ENCODE results near the gene UROC1. TPM values are rescaled to one million over a fixed set of nuclear protein-coding genes. Genes with fewer than 3 reads are reported as not detected.

Gene UROC1
- total RNA-seq, 2 donors from 2014 or later = 0.17 TPM; not detected in 1

DNA sequence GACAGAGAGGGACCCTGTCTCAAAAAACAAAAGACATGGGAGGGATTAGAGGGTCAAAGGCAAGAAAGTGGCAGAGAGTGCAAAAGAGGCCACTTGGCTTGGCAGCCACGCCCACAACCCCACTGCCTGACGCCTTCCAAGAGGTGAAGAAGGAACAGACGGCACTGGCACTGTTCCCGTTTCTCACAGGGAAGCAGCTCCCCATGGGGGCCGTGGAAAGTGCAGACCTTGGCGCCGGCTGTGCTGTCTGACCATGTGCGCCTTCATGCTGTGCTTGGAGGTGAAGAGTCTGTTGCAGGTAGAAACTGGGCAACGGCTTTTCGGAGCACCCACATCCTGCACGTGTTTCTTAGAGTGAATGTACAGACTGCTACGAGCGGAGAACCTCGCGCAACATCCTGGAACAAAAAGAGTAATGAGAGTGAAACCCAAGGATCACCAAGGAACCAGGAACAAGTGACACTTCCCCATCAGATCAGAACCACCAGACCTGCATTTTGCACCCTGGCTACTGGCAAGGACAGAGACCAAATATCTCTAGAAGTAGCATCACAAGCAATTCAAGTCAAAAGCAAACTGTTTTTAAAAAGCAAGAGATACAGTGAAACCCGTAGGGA is 51.5 kb downstream of the UROC1 start:
- DNase-seq (ENCODE audit: low spot score) = no peak
- WGBS = 72% methylated on average over 16 of the region's 16 CpGs
- H3K36me3 ChIP-seq = peaks cover 10 to 41% of the 10 kb centered on the region in 2 donors

DNA sequence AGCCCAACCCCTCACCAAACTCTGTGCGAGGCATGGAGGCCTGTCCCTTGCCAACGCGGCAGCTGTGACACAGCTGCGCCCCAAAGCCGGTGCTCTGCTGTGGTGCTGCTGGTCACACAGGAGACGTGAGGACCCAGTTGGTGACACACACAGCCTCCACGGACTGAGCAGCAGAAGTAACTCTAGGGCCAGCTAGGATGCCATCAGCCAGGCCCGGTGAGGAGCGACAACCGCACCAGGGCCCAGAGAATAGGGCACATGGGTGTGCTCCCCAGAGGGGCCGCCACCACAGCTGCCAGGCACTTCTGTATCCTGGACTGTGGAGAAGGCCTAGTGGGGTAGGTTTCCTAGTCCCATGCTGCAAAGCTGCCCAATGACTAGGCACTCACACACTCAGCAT is 52.6 kb downstream of the UROC1 start:
- no peak for DNase-seq (ENCODE audit: low spot score)

More for the DNA sequence above, 51.5 kb downstream of the UROC1 start:
- TF ChIP-seq, protein P1, sequence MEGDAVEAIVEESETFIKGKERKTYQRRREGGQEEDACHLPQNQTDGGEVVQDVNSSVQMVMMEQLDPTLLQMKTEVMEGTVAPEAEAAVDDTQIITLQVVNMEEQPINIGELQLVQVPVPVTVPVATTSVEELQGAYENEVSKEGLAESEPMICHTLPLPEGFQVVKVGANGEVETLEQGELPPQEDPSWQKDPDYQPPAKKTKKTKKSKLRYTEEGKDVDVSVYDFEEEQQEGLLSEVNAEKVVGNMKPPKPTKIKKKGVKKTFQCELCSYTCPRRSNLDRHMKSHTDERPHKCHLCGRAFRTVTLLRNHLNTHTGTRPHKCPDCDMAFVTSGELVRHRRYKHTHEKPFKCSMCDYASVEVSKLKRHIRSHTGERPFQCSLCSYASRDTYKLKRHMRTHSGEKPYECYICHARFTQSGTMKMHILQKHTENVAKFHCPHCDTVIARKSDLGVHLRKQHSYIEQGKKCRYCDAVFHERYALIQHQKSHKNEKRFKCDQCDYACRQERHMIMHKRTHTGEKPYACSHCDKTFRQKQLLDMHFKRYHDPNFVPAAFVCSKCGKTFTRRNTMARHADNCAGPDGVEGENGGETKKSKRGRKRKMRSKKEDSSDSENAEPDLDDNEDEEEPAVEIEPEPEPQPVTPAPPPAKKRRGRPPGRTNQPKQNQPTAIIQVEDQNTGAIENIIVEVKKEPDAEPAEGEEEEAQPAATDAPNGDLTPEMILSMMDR (IDR thresholded peaks at IDR 0.05) = no peak
- no peak for TF ChIP-seq POLR2AphosphoS5 (IDR thresholded peaks at IDR 0.05)
- no peak for TF ChIP-seq POLR2A (IDR thresholded peaks at IDR 0.05)
- intact Hi-C loops (cut with DNase I) = no loop called here
- H3K27me3 ChIP-seq (replicated peaks; ENCODE audit: insufficient read depth) = no peaks in the 10 kb centered on the region
- H3K4me1 ChIP-seq (replicated peaks) = no peaks in the 10 kb centered on the region
- H3K27ac ChIP-seq = no peak overlapping the region
- H3K4me3 ChIP-seq = no peak overlapping the region
- no peaks in the 10 kb centered on the region for H3K9me3 ChIP-seq

DNA sequence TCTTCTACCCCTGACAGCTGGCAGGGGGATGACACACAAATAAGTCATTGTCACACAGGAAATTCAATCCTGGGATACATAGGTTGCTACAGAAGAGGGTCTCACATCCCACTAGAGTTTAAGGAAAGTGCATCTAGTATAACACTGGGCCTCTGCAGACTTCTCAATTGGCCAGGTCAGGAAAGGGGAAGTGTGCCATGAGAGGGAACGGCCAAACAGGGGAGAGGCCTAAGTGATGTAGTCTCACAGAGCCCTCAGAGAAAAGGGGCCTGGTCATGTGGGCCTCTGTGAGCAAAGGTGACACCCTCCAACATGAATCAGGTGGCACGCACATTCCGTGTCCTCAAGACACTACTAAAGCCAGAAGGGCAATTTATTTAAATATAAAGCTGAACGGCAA is 53.1 kb downstream of the UROC1 start:
- Histone ChIP-seq H3K4me1 (replicated peaks) (no peaks in the 10 kb centered on the region), H3K36me3 (peaks cover 18 to 38% of the 10 kb centered on the region in 2 donors), H3K27ac (no peak overlapping the region), H3K27me3 (replicated peaks; ENCODE audit: insufficient read depth) (no peaks in the 10 kb centered on the region), H3K4me3 (no peak overlapping the region), H3K9me3 (no peaks in the 10 kb centered on the region)
- TF ChIP-seq, protein P1 (IDR thresholded peaks at IDR 0.05) = no peak
- TF ChIP-seq POLR2A (IDR thresholded peaks at IDR 0.05) (no peak), POLR2AphosphoS5 (IDR thresholded peaks at IDR 0.05) (no peak)
- 72% methylated on average over 4 of the region's 4 CpGs for WGBS
- intact Hi-C loops (cut with DNase I) = no loop called here
- DNase-seq (ENCODE audit: low spot score) = no peak

More for the DNA sequence above, 52.6 kb downstream of the UROC1 start:
- WGBS = 90% methylated on average over 11 of the region's 11 CpGs
- TF ChIP-seq, protein P1 (IDR thresholded peaks at IDR 0.05) = no peak
- TF ChIP-seq POLR2AphosphoS5 (IDR thresholded peaks at IDR 0.05) = no peak
- no peak for TF ChIP-seq POLR2A (IDR thresholded peaks at IDR 0.05)
- H3K4me1 ChIP-seq (replicated peaks) = no peaks in the 10 kb centered on the region
- H3K27me3 ChIP-seq (replicated peaks; ENCODE audit: insufficient read depth) = no peaks in the 10 kb centered on the region
- intact Hi-C loops (cut with DNase I) = no loop called here
- H3K4me3 ChIP-seq = no peak overlapping the region
- H3K9me3 ChIP-seq = no peaks in the 10 kb centered on the region
- H3K27ac ChIP-seq = no peak overlapping the region
- H3K36me3 ChIP-seq = peaks cover 18 to 38% of the 10 kb centered on the region in 2 donors

DNA sequence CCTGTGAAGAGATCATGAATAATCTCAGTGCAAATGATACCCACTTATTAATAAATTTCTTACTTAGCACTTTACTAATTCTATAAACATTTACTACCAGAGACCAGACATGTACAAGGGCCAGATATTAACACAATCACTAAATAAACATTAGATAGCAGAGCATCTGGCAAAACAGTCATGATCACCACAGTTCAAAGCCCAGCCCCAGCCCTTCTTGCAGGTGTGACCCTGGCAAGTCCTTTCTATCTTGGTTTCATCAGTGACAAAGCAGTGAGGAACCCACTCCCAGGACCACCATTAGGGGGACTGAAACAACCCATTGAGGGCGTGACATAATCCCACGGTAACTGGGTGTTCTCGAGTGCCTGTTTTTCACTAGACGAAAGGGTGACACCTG is 53.5 kb downstream of the UROC1 start:
- Histone ChIP-seq H3K27ac (no peak overlapping the region), H3K9me3 (no peaks in the 10 kb centered on the region), H3K4me1 (replicated peaks) (no peaks in the 10 kb centered on the region), H3K36me3 (peaks cover 18 to 42% of the 10 kb centered on the region in 2 donors), H3K27me3 (replicated peaks; ENCODE audit: insufficient read depth) (no peaks in the 10 kb centered on the region), H3K4me3 (no peak overlapping the region)
- TF ChIP-seq POLR2A (IDR thresholded peaks at IDR 0.05) (no peak), POLR2AphosphoS5 (IDR thresholded peaks at IDR 0.05) (no peak)
- TF ChIP-seq, protein P1 (IDR thresholded peaks at IDR 0.05) = no peak
- intact Hi-C loops (cut with DNase I) = no loop called here
- no peak for DNase-seq (ENCODE audit: low spot score)
- 86% methylated on average over 4 of the region's 4 CpGs for WGBS

DNA sequence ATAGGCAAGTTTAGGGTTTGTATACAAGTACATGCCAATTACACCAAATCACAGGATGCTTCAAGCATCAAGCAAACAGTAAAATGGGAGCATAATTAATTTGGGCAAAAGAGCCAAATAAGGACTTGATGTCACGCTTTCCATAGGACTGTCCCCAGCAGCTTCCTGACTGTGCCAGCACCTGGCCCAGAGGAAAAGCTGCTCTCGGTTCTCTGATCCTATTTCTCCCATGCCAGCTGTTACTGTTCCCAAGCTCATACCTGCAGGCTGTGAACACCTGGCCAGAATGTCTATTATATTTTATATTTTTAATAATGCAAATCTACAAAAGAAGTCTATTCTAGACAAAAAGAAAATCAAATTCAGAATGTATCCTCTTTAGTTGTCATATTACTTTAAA is 54.1 kb downstream of the UROC1 start:
- Histone ChIP-seq H3K9me3 (no peaks in the 10 kb centered on the region), H3K27ac (no peak overlapping the region), H3K36me3 (peaks cover 18 to 42% of the 10 kb centered on the region in 2 donors), H3K4me1 (replicated peaks) (no peaks in the 10 kb centered on the region), H3K4me3 (no peak overlapping the region), H3K27me3 (replicated peaks; ENCODE audit: insufficient read depth) (no peaks in the 10 kb centered on the region)
- no peak for DNase-seq (ENCODE audit: low spot score)
- TF ChIP-seq POLR2A (IDR thresholded peaks at IDR 0.05) (no peak), POLR2AphosphoS5 (IDR thresholded peaks at IDR 0.05) (no peak)
- TF ChIP-seq, protein P1 (IDR thresholded peaks at IDR 0.05) = no peak
- 92% methylated on average over 2 of the region's 2 CpGs for WGBS
- intact Hi-C loops (cut with DNase I) = no loop called here

Measured in prostate gland (tissue), 2 donors.